Left lung (tissue), 10 donors: ENCODE data around the gene RNF213. TPM values are rescaled to one million over a fixed set of nuclear protein-coding genes. Genes with fewer than 3 reads are reported as not detected.

Experiments used
- ATAC-seq: fragments of 200-7000 bp; cut with Tn5 transposase; one replicate; pipeline ENCODE4 v1.9.1; 2020; ENCODE audit warnings: moderate library complexity
- DNase-seq, 4 donors: peaks; one replicate each; pipeline ENCODE4 v3.0.0-alpha.2; 2013 to 2020
- H3K27ac ChIP-seq, 2 donors: fragments of 200-600 bp; sonication (generic) in 1 of 2; one replicate each; pipeline versions ENCODE4 v1.5.0 to v1.8.0; 2020 to 2021
- H3K27me3 ChIP-seq, 2 donors: fragments of 200-600 bp; sonication (generic) in 1 of 2; one replicate each; pipeline versions ENCODE4 v1.5.0 to v1.8.0; 2020 to 2021
- H3K36me3 ChIP-seq, 2 donors: fragments of 200-600 bp; sonication (generic) in 1 of 2; one replicate each; pipeline versions ENCODE4 v1.5.0 to v1.8.0; 2020 to 2021
- H3K4me1 ChIP-seq, 2 donors: fragments of 200-600 bp; one replicate each; pipeline ENCODE4 v1.8.0; 2021
- H3K4me3 ChIP-seq, 2 donors: fragments of 200-600 bp; sonication (generic) in 1 of 2; one replicate each; pipeline versions ENCODE4 v1.5.0 to v1.8.0; 2020 to 2021; ENCODE audit warnings: mild to moderate bottlenecking in 1 of 2
- H3K9me3 ChIP-seq, 2 donors: fragments of 200-600 bp; sonication (generic) in 1 of 2; one replicate each; pipeline versions ENCODE4 v1.5.0 to v1.8.0; 2020 to 2021
- CTCF ChIP-seq, 2 donors: fragments of 200-600 bp; sonication (generic) in 1 of 2; IDR thresholded peaks; one replicate each; pipeline versions ENCODE4 v1.5.0 to v1.8.0; 2021; ENCODE audit warnings: antibody characterized with exemption in 2 of 2
- intact Hi-C, 2 donors: fragments of 100-400 bp; cut with DNase I; formaldehyde crosslinking; loops; one replicate each; pipeline versions ENCODE4 v1.11.2 to v1.14.2; 2022
- polyA plus RNA-seq, 6 donors: library from polyadenylated mRNA; unstranded; fragments of 120-200 nt; gene quantifications; one replicate each; pipeline ENCODE4 v1.2.1, GENCODE V29; 2013; ENCODE audit not compliant: insufficient read length in 6 of 6
- total RNA-seq, 2 donors: library from RNA; stranded (reverse); fragmentation: NEBNext Ultra II Directional; extraction: Animal tissue kit (Norgen Biotek cat#: 25700); gene quantifications; one replicate each; pipeline ENCODE4 v1.2.1, GENCODE V29; 2021
- donor health status: DM: no; HTN: yes; CAD: no.
- donor health status: DM: no; HTN: no; CAD: no.

The RNF213 gene
- total and polyA plus RNA-seq, 8 donors = 89.0 to 264 (median 103) TPM

DNA sequence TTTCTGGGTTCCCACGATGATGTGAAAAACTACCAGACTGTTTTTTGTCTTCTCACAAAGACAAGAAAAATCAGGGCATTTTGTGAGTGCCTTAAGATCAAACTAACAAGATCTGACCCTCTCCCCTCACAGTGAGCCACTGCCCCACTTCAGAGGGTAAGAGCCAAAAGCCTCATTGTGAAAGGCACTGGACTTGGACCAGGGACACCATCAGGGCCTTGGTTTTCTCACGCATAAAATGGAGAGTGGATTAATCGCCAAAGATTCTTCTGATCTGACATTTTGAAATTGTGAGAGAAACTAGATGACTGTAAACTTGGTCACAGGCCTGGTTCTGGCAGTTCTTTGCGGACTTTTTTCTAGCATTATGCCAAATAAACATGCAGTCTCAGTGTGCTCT lies 133.3 kb downstream of the RNF213 start:
- intact Hi-C loops = no loop called here
- Histone ChIP-seq H3K36me3 (peaks cover 0 to 71% of the 10 kb centered on the region in 2 donors), H3K9me3 (no peaks in the 10 kb centered on the region), H3K4me3 (no peak overlapping the region), H3K27me3 (no peaks in the 10 kb centered on the region), H3K27ac (peak overlapping the region in 1 of 2 donors; percentile 37), H3K4me1 (peaks cover 0 to 7% of the 10 kb centered on the region in 2 donors)
- ATAC-seq (no peak), DNase-seq (peak in 2 of 4 donors; percentile 26 to 48)
- no peak for TF ChIP-seq CTCF (IDR thresholded peaks at IDR 0.05)

DNA sequence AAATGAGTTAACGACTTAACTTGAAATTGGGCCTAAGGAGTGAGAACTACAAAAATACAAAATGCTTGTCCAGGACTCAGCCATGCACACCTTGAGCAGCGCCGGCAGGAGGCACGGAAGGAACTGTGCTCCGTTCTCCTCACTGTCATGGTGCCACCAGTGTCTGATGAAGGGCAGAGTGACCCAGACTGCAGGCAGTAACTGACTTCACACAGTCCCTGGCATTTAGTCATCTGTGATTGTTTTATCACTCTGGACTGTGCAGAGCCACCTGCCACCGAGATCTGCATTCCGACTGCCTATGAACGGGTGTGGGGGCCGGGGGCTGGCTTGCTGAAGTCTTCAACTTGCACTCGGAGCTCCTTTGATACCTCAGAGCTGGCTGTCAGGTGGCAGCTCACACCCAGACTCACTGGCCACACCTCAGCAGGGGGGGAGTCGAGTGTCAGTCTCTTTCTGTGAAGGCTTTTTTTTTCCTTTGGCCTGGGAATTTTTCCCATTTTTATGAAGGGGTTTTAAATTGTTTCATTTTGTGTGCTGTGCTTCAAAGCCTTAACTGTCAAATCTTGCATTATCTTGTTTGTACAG lies 134.1 kb downstream of the RNF213 start:
- Histone ChIP-seq H3K4me3 (no peak overlapping the region), H3K27ac (peak overlapping the region in 1 of 2 donors; percentile 37), H3K36me3 (peaks cover 0 to 63% of the 10 kb centered on the region in 2 donors), H3K4me1 (peaks cover 0 to 7% of the 10 kb centered on the region in 2 donors), H3K9me3 (no peaks in the 10 kb centered on the region), H3K27me3 (no peaks in the 10 kb centered on the region)
- no peak for TF ChIP-seq CTCF (IDR thresholded peaks at IDR 0.05)
- no peak for DNase-seq
- no peak for ATAC-seq
- intact Hi-C loops = no loop called here

- ATAC-seq = peak; percentile 27
- intact Hi-C loops = no loop called here
- no peak for DNase-seq
- peaks cover 0 to 55% of the 10 kb centered on the region in 2 donors for H3K36me3 ChIP-seq
- TF ChIP-seq CTCF (IDR thresholded peaks at IDR 0.05) = no peak
- no peaks in the 10 kb centered on the region for H3K27me3 ChIP-seq
- H3K9me3 ChIP-seq = no peaks in the 10 kb centered on the region
- no peak overlapping the region for H3K27ac ChIP-seq
- no peak overlapping the region for H3K4me3 ChIP-seq
- peaks cover 0 to 7% of the 10 kb centered on the region in 2 donors for H3K4me1 ChIP-seq
Observed at GRCh38 chr17:80395402-80396151, 134.9 kb downstream of the RNF213 start.

GRCh38 chr17:80396157-80397033 lies 135.7 kb downstream of the RNF213 start:
- TF ChIP-seq CTCF (IDR thresholded peaks at IDR 0.05) = no peak
- Histone ChIP-seq H3K4me3 (no peak overlapping the region), H3K27ac (no peak overlapping the region), H3K27me3 (no peaks in the 10 kb centered on the region), H3K36me3 (peaks cover 0 to 46% of the 10 kb centered on the region in 2 donors), H3K4me1 (peaks cover 0 to 7% of the 10 kb centered on the region in 2 donors), H3K9me3 (no peaks in the 10 kb centered on the region)
- ATAC-seq (no peak), DNase-seq (no peak)
- intact Hi-C loops = no loop called here

DNA sequence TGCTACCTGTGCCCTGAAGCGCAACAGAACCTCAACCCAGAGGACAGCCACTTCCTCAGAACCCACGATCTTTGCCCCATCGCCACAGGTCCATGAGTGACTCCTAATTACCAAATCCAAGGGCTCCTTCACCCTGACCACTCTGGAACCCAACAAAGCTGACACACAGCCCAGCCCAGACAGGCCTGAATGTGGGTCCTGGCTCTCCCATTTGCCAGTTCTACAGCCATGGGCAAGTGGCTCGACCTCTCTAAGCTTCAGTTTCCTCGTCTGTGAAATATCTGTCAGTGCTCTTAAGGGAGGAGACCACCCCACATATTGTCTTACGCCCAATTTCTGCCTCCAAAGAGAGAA lies 136.4 kb downstream of the RNF213 start:
- TF ChIP-seq CTCF (IDR thresholded peaks at IDR 0.05) = no peak
- Histone ChIP-seq H3K27ac (no peak overlapping the region), H3K36me3 (peaks cover 0 to 40% of the 10 kb centered on the region in 2 donors), H3K4me1 (peaks cover 0 to 7% of the 10 kb centered on the region in 2 donors), H3K9me3 (no peaks in the 10 kb centered on the region), H3K4me3 (no peak overlapping the region), H3K27me3 (no peaks in the 10 kb centered on the region)
- ATAC-seq (no peak), DNase-seq (no peak)
- intact Hi-C loops = no loop called here
